Measurements from ENCODE around the gene TGIF2LY. TPM values are rescaled to one million over a fixed set of nuclear protein-coding genes. Genes with fewer than 3 reads are reported as not detected.
"Not testable (repeated sequence)": the region's sequence is repeated elsewhere in the genome, so short reads cannot be mapped to it uniquely, and the experiment has no call there.

Gene TGIF2LY
- total RNA-seq = not detected
- long read RNA-seq = 0 reads

DNA sequence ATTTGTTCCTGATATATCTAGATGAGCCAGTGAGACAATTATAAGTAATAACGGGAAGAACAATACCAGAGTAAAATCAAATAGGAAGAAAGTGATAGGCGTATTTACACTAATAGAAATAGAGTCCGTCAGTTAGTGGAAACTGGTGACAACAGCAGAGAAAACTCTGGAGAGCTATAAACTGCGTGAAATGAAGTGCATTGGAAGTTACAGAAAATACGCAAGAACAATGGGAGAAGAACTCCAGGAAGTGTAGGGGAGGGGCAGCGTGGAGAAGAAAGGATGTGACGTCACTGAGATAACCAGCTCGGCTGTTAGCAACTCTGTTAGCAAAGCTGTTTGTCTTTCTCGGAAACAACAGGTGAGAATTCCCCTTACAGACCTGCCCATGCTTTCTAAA, at the start of gene TGIF2LY:
TGIF2LY (plus strand) TSS at position 301 of the 400 bp plus-strand sequence. CDS start 178 bp downstream, outside the sequence.
- intact Hi-C loops (cut with micrococcal nuclease); H3K4me3 ChIP-seq: not testable (repeated sequence)

More for the DNA sequence above, at the start of gene TGIF2LY:
- H3K4me1 ChIP-seq; H3K36me3 ChIP-seq; H3K27me3 ChIP-seq (ENCODE audit: low read depth); H3K9me3 ChIP-seq (replicated peaks); DNase-seq; H3K27ac ChIP-seq (replicated peaks): not testable (repeated sequence)
